Epithelial cell of proximal tubule (primary cell): ENCODE measurements around the gene ASPG. TPM values are rescaled to one million over a fixed set of nuclear protein-coding genes. Genes with fewer than 3 reads are reported as not detected.

Source experiments
- DNase-seq: peaks from one replicate; pipeline ENCODE4 v3.0.0-alpha.2; 2011; ENCODE audit warnings: low read depth
- H3K4me3 ChIP-seq: 2 replicates; pipeline ENCODE4 v1.5.1; 2011; ENCODE audit warnings: low read depth, mild to moderate bottlenecking, low read length
- CTCF ChIP-seq: conservative IDR thresholded peaks from 2 replicates; pipeline ENCODE4 v1.5.1; 2012; ENCODE audit warnings: low read depth, mild to moderate bottlenecking, low read length
- total RNA-seq: library from RNA; depleted of rRNA; stranded (reverse); fragments of >200 nt; gene quantifications from 2 replicates; pipeline ENCODE4 v1.2.3, GENCODE V29; 2015

Gene ASPG
- total RNA-seq, 1 donor from 2014 or later, result not detected

GRCh38 chr14:104082807-104083206 lies 2.7 kb upstream of the ASPG start:
- no peak for DNase-seq
- TF ChIP-seq CTCF, result no peak
- H3K4me3 ChIP-seq, result no peak overlapping the region

GRCh38 chr14:104084251-104085002 lies 1.1 kb upstream of the ASPG start:
- DNase-seq, result no peak
- H3K4me3 ChIP-seq, result no peak overlapping the region
- no peak for TF ChIP-seq CTCF

- no peak for TF ChIP-seq CTCF
- no peak for DNase-seq
- peak overlapping the region; percentile 30 for H3K4me3 ChIP-seq
Observed at GRCh38 chr14:104085889-104086201, 345 bp downstream of the ASPG start.

- no peak overlapping the region for H3K4me3 ChIP-seq
- no peak for TF ChIP-seq CTCF
- no peak for DNase-seq
Observed at GRCh38 chr14:104086210-104086660, 735 bp downstream of the ASPG start.

- no peak for TF ChIP-seq CTCF
- H3K4me3 ChIP-seq, result no peak overlapping the region
- DNase-seq, result no peak
Observed at GRCh38 chr14:104086661-104087461, 1.4 kb downstream of the ASPG start.

- TF ChIP-seq CTCF, result no peak
- H3K4me3 ChIP-seq, result no peak overlapping the region
- no peak for DNase-seq
Observed at GRCh38 chr14:104087505-104087904, 2.0 kb downstream of the ASPG start.
